Measurements from ENCODE around the gene CTNNA1.
A peak's percentile ranks its signal among the peaks of the same experiment; 100 is the strongest.
"Not testable (repeated sequence)": the region's sequence is repeated elsewhere in the genome, so short reads cannot be mapped to it uniquely, and the experiment has no call there.

Gene CTNNA1

DNA sequence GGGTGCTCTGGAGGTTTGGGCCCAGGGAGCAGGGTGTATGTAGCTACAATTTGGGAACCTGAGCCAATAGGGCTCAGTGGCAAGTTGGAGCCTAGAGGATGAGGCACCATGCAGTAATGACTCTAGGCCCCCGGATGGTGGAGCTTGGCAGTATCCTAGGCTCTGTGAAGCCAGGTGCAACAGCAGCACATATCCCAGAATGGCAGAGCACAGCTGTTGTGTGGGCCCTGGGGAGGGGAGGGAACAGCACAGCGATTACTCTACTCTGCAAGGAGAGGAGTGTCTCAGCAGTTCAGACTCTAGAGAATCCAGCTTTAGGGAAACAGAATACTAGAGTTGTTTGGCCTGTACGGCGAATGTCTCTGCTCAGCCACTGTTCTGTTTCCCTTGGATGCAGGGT is 65.9 kb downstream of the CTNNA1 start:
- DNase-seq = no peak

- no peak for DNase-seq
These were observed 67.5 kb downstream of the CTNNA1 start for GRCh38 chr5:138820695-138821094.

- peak; percentile 30 for DNase-seq
These were observed 71.3 kb downstream of the CTNNA1 start for GRCh38 chr5:138824516-138824915.

DNA sequence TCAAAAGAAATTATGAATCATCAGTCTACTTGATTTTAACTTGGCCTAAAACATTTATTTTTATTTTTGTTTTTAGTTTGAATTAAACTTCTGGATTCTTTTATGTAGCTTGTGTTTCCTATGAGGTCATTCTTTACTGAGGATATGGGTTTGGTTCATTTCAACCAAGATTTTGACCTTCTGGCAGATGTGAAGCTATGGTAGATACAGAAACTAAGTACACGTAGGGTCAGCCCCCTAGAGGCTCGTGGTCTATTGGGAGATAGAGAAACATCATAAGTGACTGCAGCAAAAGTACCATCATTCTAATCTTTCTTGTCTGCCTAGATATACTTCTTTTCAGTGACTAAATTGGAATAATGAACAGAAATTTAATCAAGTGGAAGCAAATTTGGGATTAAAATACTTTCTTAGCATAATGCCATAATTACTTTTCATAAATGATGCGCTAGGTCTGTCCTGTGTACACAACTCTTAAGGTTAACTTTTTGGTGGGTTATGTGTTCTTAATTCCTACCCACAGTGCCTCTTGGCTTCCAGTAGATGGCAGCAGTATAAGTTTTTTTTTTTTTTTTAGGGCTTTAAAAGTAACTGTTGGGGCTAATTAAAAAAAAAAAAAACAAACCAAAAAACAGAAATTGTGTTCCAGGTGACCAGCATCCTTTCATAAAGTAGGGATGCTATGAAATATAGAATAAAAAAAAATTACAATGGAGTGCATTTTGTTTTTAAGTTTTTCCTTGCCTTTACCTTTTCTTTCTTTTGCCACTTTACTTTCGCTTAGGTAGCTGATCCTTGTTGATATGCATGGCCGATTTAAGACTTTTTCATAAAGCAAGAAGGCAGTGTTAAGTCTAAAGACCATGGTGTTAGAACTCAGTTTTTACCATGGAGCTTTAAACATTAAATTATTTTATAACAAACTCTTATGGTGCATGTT is 72.0 kb downstream of the CTNNA1 start:
- DNase-seq = peak; percentile 19

DNA sequence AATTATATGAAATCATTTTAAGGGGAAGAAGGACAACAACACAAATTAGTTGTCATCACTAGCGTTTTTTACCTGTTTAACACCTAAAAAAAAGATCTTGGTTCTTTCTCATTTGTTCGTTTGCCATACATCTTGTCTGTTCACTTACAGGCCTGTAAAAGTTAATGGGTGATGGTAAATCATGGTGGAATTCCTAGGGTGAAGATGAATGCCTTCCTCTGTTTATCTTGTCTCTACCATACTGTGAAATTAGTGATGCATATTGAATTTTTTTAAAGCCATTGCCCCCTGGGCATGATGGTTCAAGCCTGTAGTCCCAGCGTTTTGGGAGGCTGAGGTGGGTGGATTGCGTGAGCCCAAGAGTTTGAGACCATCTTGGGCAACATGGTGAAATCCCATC is 75.3 kb downstream of the CTNNA1 start:
- DNase-seq = no peak

GRCh38 chr5:138829341-138829740 is 76.1 kb downstream of the CTNNA1 start:
- DNase-seq = no peak

GRCh38 chr5:138831703-138832102 is 78.5 kb downstream of the CTNNA1 start:
- no peak for DNase-seq

GRCh38 chr5:138832218-138832617 is 79.0 kb downstream of the CTNNA1 start:
- DNase-seq = no peak

DNA sequence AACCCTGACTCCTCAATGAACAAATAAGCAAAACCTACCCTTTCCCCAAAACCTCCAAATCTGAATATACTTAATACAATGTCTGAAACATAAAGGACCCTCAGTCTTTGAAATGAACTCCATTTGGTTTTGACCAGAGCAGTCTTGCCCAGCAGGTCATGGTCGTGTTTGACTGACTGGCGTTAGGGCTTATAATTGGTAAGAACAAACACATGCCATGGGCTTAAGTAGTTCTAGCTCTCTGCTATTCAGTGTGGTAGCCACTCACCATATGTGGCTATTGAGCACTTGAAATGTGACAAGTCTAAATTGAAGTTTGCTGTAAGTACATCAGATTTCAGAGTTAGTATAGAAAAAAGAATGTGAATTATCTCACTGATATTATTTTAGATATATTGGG is 79.9 kb downstream of the CTNNA1 start:
- DNase-seq = no peak

DNA sequence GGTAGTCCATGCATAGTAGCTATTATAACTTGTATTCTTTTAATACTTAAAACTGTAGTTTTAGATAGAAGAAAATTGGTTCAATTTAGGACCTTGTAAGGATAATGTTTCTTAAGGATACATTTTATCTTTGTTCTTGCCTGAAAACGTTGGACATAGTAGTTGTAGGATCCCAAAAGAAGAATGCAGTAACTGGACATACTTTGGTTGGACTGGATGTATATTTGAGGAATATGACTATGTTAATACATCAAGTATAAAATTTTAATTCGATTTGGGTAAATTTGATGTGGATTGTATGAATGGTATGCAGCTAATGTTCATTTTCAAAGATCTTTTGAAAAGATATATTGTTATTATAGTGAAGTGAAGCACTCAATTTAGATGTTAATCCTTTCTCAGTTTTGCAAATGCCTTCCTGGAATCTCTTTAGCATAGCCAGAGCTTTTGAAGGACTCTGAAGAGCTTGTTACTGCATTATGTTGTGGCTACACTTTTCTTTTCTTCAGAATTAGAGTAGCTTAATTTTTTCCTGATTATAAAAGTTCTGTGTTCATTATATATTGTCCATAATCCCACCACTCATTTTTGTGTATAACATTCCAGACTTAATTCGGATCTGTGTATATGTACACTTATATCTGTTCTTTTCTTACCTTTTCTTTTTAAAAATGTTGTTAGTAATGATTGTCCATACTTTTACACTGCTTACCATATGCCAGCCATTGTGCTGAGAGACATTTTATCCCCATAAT is 80.7 kb downstream of the CTNNA1 start:
- no peak for DNase-seq

DNA sequence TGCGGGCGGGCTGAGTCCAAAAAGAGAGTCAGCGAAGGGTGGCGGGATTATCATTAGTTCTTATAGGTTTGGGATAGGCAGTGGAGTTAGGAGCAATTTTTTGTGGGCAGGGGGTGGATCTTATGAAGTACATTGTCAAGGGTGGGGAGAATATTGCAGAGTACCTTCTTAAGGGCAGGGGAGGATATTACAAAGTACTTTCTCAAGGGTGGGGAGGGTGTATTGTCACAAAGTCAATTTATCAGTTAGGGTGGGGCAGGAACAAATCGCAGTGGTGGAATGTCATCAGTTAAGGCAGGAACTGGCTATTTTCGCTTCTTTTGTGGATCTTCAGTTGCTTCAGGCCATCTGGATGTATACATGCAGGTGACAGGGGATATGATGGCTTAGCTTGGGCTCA is 81.6 kb downstream of the CTNNA1 start:
- DNase-seq = not testable (repeated sequence)

DNA sequence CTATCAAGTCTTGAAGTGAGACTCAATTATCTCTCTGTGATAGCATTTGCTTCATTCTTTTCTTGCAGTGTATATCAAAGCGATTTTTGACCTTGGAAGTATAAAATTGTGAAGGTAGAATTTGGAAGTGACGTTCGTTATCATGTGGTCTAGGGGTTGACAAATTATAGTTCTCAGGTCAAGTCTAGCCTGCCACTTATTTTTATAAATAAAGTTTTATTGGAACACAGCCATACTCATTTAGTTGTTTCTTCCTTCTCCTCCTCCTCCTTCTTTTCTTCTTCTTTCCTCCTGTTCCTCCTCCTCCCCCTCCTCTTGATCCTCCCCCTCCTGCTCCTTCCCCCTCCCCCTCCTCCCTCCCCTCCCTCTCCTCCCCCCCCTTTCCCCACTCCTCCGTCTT is 83.9 kb downstream of the CTNNA1 start:
- no peak for DNase-seq

GRCh38 chr5:138840103-138840502 is 86.9 kb downstream of the CTNNA1 start:
- DNase-seq = no peak

- no peak for DNase-seq
These were observed 88.3 kb downstream of the CTNNA1 start for GRCh38 chr5:138841531-138841930.

DNA sequence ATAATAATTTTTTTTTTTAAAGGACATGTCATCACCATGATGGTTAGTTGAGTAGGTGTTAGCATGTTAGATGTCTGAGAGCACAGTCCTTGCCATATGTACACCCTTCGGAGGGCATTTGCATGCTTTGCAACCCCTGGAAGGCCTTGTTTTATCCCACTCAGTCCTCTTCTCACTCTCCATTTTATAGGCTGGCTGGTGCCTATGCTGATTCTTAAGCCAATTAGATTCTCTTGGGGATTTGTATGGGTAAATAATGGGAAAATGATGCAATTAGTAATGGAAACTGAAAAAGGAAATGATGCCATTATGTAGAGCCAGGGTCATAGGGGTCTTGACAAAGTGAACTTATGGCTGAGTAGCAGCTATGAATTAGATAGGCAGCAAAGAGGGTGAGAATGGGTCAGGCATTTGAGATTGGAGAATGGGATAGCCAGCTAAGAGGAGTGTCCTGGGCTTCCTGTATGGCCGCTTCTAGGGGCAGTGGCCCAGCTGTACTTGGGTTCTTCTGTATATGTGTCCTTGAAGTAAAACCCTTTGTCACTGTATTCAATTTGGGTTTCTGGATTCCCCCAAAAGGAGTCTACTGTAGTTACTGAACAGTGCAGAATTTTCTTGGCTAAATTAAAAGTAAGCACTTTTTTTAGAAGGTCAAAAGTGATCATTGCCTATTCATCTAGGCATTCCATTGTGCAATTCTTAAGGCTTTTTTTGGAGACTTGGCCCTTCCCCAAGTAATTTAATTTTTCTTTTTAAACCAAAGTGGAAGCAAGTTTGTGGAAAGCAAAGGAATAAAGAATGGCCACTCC is 90.3 kb downstream of the CTNNA1 start:
- no peak for DNase-seq

DNA sequence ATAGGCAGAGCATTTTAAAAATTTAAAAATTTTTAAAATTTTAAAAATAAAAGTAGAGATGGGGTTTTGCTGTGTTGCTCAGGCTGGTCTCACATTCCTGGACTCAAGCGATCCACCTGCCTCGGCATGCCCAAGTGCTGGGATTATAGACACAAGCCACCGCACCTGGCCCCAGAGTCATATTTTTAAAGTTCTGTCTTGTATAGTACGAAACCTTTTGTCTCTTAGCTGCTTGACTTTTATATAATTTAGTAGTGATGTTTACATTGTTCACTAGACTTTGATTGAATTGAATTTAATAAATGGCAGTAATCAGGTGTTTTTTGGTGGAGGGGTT is 90.9 kb downstream of the CTNNA1 start:
- no peak for DNase-seq

DNA sequence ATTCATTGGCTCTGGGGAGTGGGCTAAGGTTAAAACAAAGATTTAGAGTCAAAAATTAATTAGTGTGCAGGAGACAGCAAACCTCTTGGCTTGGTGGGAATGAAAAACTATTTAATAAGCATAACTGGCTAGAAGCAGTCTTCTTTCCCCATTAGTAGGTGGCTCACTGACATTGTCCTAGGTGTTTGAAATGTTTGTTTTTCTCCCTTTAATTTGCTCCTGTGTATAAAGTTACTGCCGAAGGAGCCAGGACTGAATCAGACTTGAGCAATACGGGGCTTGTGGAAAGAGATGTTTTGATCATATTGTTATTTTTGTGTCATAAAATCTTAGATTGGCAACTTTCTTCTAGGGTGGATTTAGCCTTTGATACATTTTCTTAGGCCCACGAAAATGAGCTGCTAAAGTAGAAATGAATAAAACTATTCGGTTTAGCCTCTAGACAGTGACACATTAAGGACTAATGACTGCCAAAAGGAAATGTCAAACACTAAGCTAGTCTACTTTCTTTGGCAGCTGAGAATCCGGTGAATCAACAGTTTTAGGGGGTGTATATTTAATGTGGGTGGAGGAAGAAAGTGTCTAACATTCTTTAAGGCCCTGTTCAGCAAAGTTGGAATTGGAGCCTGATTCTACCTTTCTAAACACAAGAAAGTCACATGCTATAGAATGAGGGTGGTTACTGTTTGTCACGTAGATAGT is 91.7 kb downstream of the CTNNA1 start:
- no peak for DNase-seq

GRCh38 chr5:138849439-138849838 is 96.2 kb downstream of the CTNNA1 start:
- DNase-seq = no peak

GRCh38 chr5:138849882-138850281 is 96.7 kb downstream of the CTNNA1 start:
- no peak for DNase-seq

DNA sequence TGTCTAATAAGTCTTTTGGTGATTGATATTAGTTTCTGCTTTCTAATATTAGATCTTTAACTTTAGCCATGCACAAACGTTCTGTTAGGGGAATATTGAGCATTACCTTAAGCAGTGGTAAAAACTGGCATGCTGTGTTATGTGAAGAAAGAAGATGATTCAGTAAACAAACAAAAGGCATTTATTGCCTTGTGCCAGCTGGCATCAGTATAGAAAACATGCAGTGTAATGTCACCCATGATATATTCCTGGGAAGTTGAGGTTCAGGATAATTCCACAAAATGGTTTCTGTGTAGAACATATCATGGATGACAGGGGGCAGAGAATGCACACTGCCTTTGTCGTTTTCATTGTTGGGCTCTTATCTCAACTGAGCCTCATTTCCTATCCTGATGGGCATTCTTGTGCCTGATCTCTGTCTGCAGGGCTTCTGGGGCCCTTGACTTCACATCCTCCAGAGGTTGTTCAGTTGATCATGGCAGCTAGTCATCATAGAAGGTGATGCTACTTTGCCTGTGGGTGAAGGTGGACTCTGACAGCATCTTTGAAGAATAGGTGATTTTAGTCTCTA is 97.7 kb downstream of the CTNNA1 start:
- no peak for DNase-seq

DNA sequence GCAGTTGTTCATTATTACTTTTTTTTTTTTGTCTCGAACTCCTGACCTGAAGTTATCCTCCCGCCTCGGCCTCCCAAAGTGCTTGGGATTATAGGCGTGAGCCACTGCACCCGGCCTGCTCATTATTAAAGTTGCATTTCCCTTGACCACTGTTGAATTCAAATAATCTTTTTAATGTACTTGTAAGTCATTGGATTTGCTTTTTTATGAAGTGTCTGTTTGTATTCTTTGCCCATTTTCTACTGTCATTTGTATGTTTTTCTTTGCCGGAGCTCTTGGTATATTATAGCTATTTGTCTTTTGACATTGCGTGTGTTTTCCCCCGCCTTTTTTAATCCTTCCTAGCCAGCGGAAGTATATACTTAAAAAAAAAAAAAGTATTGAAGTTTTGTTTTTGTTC is 99.9 kb downstream of the CTNNA1 start:
- no peak for DNase-seq

DNA sequence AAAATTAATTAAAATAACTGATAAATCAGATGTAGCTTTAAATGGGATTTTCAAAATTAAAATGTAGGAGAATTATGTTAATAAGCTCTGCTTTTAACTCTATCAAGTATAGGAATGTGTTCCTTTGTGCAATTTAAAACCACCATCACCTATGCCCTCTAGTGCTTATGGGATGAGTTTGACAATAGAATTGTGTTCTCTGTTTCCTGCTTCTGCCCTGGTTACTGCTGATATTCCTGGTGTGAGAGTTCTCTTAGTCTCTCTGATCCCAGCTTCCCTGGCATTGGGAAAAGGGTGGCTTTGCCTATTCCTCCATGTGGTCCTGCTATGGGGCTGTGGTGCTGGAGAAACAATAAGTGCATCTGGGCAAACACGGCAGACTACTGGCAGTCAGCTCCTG is 113.8 kb downstream of the CTNNA1 start:
- DNase-seq = no peak

All from activated CD4-positive, alpha-beta T cell treated with anti-CD3 and anti-CD28 coated beads for 48 hours (primary cell).